GM21717 (cell line): Measurements from ENCODE around the gene NEO1.
"Not testable (repeated sequence)": the region's sequence is repeated elsewhere in the genome, so short reads cannot be mapped to it uniquely, and the experiment has no call there.

ENCODE experiments used
- ATAC-seq: cut with Tn5 transposase; IDR thresholded peaks from one replicate; pipeline ENCODE4 v1.9.1; 2021; ENCODE audit warnings: mild to moderate bottlenecking, moderate library complexity; ENCODE audit not compliant: unreplicated experiment

NEO1 gene

DNA sequence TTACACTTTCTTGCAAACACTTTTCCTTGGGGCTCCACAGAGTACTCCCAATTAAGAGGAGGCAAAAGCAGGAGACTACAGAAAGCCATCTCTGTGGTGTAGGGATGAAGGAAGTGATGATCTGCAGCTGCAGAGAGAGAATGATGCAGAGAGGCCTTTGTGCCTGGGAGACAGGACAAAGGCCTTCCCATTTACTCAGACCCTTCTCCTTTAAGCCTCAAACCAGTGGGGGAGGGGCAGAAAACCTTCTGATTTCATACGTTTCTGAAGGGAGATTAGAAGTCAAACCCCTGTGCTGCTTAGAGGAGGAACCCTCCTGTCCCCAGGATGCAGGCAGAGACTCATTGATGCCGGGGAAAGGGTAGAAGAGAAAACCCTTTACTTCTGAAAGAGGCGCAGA is 130.8 kb downstream of the NEO1 start:
- ATAC-seq, result no peak

DNA sequence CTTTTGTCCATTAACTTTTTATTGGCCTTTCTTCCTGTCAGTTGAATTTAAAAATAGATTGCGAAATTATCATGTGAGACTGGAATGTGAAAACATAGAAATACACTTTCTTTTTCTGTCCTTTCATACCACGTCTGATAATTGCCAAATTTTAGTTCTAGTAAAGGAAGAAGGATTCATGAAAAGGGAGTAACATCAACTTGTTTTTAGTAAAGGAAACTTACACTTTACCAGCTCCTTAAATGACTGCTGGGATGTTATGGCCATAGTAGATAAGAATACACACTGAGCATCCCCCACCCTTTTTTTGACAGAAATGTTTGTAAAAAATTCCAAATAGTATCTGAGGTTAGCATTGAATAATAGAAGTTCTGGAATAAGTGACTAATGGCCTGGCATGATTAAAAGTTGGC is 137.9 kb downstream of the NEO1 start:
- no peak for ATAC-seq

DNA sequence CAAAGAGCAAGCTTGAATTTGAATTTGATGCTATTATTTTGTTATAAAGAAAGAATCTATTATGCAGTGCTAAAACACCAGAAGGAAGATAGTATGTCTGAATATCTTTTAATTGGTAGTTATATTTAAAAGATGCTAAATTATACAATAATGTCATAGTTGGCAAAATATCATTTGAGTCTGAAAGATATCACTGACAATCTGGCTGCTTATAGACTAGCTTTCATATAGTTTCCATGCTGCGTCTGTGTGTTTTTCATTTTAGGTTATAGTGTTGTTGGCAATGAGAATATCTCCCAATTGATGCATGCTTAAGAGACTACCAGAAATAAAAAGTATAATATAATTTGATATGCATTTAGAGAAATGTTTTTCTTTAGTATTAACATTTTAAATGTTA is 142.9 kb downstream of the NEO1 start:
- no peak for ATAC-seq

DNA sequence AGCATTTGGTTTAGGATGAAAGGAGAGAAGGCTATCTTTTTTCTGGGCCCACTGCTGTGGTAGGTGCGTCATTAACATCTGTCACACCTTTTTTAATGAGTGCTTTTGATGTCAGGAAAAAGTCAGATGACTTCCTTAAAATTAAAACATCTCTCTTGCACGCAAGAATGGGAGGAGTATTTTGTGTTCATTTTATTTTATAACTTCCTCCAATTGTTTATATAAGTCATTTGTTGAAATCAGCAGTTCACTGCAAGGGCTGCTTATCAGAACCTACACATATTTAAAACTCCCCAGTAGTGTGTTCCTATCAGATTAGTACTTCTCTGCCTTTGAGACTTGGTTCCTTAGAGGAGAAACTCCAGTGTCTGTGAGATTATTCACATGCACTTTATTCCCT is 143.8 kb downstream of the NEO1 start:
- ATAC-seq, result no peak

DNA sequence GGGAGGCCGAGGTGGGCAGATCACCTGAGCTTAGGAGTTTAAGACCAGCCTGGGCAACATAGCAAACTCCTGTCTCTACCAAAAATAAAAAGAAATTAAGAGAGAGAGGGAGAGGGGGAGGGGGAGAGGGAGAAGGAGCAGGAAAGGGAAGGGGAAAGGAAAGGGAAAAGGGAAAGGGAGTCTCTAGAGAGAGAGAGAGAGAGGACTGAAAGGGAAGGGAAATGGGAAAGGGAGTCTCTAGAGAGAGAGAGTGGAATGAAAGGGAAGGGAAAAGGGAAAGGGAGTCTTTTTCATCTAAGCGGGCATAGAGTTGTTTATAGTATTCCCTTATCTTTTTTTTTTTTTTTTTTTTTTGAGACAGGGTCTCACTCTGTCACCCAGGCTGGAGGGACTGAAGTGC is 148.1 kb downstream of the NEO1 start:
- no peak for ATAC-seq

DNA sequence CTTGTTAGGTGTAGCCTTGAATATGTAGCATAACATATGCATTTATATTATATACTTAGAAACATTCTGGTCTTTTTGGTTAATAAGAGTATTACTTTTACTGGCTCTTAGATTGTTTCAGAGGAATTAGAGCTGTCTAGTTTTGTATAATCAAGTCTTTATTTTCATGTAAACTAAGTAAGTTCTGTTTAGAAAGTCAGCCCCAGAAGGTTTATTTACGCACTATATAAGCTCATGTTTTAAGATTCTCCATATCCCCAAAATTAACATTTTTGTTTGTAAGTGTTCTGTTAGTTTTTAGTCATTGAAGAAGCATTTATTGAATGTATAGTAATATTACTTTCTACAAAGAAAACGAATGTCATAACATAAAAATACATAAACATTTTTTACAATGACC is 158.4 kb downstream of the NEO1 start:
- ATAC-seq, result no peak

DNA sequence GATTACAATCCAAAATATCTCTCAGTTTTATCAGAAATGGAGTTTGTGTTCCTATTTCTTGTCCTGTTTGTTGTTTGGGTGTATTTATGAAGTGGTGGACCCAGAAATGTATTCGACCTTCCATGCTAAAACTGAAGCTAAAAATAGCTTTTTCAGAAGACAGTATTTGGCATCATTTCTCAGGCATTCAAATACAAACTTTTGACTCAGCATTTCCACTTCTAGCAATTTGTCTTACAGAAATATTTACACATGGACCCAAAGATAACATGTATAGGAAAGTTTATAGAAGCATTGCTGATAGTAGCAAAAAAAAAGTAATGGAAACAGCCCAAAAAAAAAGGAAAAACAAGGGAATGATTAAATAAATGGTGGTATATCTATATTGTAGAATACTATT is 160.2 kb downstream of the NEO1 start:
- no peak for ATAC-seq

DNA sequence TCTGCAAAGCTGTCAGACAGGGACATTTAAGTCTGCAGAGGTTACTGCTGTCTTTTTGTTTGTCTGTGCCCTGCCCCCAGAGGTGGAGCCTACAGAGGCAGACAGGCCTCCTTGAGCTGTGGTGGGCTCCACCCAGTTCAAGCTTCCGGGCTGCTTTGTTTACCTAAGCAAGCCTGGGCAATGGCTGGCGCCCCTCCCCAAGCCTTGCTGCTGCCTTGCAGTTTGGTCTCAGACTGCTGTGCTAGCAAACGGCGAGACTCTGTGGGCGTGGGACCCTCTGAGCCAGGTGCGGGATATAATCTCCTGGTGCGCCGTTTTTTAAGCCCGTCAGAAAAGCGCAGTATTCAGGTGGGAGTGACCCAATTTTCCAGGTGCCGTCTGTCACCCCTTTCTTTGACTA is 169.2 kb downstream of the NEO1 start:
- ATAC-seq, result not testable (repeated sequence)

DNA sequence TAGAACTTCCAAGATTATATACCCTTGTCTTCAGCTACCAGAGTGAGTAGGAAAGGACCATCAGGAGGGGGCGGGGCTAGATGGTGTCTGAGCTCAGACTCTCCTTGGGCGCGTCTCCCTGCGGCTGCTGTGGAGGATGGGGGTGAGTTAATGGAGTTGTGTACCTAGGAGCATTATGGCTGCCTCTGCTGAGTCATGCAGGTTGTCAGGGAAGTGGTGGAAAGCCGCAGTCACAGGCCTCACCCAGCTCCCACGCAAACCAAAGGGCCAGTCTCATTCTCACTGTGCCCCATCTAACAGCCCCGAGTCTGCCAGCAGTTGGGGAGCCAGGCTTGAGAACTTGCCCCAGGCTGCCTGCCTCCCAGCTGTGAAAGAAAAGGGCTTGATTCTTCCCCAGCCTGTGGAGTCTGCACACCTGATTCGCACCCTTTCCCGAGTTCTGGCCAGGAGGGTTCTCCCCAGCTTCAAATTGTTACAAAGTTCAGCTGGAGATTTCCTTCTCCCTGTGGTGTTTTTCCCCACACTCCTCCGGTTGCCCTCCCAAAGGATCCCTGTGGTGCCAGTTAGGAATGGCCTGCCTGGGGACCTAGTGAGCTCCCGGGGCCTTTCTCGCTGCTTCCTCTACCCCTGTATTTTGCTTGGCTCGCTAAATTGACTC is 173.2 kb downstream of the NEO1 start:
- no peak for ATAC-seq

DNA sequence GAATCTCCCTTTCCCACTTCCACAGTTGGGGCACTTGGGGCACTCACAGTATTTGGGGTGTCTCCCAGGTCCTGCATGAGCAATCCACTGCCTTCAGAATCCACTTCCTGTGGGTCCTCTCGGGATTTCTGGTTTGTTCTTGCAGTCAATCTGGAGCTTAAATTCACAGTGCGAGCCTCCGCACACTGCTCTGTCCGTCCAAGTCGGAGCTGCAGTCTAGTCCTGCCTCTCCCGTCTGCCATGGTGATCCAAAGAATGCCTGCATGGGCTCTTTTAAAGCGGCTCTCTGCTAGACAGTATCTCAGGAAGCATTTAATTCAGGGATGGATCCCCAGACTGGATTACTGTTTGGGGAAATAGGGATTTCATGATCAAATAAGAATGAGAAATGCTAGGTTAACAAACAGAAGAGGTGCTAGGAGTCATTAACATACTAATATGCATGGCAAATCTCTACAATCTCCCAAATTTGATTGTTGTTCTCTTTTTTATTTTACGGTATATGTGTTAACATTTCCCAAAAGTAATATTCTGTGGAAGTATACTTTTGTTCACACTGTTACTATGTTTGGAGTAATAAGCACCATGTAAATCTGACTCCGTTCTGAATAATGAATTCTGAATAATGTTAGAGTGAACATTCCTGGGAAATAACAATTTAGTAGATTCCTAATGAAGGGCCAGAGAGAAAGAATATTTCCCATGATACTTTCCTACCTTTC is 174.0 kb downstream of the NEO1 start:
- no peak for ATAC-seq

DNA sequence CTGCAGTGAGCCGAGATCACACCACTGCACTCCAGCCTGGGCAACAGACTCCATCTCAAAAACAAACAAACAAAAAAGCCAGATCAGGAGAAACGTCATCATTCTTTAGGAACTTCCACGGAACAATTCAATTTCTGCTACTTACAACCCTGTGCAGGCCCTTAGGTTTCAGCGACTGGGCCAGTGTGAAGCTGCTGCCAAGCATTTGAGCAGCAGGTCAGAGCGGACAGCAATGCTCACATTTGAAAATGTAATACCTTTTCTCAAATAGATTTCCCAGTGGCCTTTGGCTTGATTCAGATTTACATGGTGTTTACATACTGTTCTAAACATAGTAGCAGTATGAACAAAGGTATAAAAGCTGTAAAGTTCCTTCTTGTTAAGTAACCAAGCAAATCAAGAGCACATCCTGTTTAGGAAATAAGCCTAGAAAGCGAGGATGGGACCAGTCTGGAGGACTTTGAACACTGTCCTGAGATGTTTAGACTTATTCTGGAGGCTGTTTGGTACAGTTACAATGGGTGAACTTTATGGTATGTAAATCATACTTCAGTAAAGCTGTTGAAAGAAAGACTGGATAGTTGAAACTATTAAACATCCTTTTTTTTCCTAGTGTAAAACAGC is 175.3 kb downstream of the NEO1 start:
- no peak for ATAC-seq

DNA sequence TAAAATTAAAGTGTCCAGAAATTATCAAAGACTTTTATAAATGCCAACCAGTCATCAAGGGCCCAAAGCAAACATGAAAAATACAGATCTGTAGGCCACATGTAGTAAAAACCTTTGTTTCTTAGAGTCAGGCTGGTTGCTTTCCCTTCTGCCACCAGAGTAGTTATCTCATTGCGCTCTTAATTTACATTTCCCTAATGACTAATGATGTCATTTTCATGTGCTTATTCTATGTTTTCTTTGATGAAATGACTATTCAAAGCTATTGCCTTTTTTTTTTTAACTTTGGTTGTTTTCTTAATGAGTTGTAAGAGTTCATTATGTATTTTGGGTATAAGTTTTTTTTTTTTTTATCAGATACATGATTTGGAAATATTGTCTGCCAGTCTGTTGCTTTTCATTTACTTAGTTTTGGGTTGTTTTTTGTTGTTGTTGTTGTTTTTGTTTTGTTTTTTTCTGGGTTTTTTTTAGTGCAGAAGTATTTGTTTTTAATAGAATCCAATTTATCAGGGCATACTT is 175.9 kb downstream of the NEO1 start:
- no peak for ATAC-seq

DNA sequence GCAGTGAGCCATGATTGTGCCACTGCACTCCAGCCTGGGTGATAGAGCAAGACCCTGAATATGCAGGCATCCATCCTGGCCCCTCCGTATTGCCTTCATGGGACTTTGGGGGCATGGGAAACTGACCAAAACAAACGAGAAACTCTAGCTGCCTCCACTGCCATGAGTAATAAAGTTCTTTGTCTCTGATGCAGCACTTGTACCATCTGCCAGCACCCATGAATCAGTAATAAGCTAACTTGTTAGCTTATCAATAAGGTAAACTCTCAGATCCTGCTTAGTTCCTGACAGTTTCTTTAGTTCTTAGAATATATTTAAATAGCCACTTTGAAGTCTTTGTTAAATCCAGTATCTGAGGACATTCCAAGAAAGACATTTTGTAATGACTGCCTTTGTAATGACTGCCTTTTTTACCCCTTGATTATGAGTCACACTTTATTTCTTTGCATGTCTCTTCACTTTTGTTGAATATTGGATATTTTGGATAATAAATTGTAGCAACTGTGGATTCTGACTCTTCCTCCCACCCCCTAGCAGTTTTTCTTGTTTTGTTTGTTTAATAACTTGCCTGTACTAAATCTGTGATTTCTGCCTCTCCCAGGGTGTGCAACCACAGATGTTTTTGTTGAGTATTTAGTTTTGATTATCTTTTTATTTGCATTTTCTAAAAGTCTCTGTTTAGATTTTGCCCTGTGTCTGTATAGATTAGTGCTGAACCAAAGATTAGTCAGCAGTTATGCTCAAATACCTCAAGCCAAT is 179.6 kb downstream of the NEO1 start:
- no peak for ATAC-seq

DNA sequence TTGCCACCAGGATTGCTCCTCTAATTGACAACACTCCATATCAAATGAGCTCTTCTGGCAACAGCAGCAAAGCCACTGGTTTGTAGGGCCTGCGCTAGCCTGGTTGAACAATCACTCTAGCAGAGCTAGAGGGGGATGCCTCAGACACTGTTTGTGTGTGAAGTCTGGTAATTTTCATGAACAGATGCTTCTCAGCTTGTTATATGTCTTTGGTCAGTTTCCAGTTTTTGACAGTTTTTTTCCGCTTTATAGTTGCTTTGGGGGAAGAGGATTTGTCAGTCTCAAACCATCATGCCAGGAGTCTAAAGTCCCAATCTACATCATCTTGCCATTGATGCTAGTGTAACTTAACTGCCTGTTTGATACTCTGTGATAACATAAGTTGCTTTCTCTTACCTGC is 180.5 kb downstream of the NEO1 start:
- ATAC-seq, result no peak

DNA sequence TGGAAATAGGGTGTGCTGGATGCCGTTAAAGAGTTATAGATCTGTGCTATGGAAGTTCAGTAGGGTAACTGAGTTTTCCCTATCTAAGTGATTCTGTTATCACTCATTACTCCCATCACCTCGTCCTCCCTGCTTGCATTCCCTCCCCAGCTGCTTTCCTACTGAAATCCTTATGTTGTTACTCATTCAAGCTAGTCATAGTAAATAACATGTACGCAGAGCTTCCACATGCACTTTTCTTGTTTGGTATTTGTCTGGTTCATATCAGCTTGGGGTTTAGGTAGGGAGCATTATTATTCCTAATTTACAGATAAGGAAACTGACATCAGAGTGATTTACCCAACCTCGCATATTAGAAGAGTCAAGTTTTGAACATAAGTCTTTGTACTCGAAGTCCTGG is 181.4 kb downstream of the NEO1 start:
- no peak for ATAC-seq

DNA sequence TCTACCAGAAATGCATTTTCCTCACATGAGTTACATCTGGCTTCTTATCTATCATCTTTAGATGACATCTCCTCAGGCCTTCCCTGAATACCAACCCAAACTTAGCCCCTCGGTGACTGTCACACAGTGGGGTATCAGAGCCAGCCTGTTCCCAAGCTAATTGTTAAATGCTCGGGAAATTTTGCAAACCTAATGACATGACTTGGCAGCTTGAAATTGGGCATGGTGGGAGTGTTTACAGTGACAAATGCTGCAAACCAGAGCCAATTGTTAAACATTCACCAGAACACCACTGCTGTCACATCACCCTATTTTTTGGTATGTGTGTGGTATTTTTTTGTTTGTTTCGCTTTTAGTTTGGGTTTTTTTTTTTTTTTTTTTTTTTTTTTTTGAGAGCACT is 185.6 kb downstream of the NEO1 start:
- ATAC-seq, result no peak

DNA sequence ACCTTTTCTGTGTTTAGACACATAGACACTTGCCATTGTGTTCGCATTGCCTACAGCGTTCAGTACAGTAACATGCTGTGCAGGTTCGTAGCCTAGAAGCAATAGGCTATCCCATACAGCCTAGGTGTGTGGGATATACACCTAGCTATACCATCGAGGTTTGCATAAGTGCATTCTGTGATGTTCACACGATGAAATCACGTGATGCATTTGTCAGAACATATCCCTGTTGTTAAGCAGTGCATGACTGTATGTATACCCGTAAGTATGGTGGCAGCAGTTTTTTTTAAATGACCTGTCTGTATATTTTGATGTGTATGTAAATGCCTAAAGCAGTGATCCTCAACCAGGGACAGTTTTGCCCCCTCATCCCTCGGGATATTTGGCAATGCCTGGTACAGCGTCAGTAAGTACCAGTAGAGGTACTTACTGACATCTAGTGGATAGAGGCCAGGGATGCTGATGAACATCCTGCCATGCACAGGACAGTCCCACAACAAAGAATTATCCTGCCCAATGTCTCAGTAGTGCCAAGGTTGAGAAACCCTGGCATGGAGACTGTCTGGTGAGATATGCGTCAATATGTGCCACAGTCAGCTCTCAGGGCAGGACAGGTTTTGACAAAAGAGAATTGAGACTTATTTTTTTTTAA is 187.4 kb downstream of the NEO1 start:
- ATAC-seq, result no peak

DNA sequence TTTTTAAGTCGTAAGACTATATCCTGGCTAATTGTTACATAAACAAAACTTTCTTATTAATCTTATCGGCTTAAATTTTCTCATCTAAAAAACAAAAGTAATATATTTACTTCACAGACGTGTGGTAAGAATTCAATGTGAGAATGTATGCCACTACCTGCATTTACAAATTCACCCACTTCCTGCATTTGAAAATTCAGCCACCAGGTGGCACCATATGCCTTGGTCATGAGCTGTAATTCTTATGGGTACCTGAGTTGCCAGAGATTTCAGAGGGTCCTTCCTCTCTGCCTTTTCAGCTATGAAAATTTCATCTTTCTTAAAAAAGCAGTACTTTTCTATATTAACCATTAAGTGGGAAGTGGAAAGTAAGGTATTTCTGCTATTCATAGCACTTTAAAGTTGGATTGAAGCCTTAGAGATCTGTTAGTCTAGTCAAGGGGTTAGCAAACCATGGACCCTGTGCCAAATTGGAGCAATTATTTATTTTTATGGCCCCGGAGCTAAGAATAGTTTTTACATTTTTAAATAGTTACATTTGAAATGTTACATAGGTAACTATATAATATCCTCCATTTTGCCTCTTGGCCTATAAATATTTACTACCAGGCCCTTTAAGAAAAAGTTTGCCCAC is 188.7 kb downstream of the NEO1 start:
- no peak for ATAC-seq

DNA sequence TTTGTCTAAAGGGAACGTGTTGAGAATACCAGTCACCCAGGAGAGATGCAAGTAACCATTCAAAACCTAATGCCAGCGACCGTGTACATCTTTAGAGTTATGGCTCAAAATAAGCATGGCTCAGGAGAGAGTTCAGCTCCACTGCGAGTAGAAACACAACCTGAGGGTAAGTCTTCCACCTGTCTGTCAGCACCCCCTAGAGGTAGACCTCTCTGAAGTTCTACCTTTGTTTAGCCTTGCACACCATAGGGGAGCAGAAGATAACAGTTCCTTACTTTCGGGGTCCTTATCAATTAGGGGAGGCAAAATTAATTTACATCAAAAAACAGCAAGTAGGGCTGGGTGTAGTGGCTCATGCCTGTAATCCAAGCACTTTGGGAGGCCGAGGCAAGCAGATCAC is 192.1 kb downstream of the NEO1 start:
- no peak for ATAC-seq

DNA sequence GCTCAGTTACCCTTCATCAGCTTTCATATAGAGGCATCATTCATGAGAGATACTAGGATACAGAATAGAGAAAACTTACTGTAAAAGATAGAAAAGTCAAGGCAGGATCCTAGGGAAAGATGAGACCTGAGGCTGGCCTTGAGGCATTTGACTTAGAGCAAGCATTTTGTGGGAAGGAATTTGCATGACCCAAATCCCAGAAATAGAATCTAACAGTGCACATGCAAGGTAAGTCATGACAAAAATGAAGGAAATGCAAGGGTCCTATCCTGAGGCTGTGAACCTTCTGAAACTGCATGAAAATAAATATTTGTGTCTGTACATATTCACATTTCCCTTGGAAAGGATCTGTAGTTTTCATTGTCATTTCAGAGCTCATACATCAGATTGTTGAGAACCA is 194.2 kb downstream of the NEO1 start:
- no peak for ATAC-seq
